ENCODE results near the gene ATG9A. TPM values are rescaled to one million over a fixed set of nuclear protein-coding genes. Genes with fewer than 3 reads are reported as not detected.

Gene ATG9A
- polyA plus RNA-seq, 3 donors, result 24.7 to 55.2 (median 26.3) TPM

DNA sequence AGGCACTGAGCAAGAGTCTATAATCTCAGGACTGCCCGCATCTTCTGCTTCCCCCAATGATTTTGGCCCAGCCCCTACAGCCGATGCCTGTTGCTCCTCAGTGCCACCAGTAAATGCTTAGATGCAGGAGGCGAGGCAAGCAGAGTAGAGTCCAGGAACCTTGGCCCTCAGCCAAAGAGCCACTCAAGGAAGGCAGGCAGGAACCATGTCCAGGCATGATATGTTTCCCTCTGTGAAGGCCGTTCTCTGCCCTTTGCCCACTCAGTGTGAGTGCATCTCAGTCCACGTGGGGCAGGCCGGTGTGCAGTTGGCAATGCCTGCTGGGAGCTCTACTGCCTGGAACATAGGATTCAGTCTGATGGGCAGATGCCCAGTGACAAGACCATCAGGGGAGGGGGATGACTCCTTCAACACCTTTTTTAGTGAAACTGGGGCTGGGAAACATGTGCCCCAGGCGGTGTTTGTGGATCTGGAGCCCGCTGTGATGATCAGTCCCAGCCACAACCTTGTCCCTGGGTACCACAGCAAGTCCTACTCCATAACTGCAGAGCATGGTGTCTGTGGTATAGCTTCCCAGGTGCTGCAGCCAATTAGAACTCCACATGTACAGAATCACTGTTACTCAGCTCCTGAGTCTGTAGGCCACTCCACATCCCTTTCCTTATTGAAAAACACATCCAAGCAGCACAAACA, 40.1 kb upstream of the ATG9A start:
- no peak overlapping the region for H3K9ac ChIP-seq (ENCODE audit: insufficient read depth, low read length, poor library complexity, severe bottlenecking)
- H3K4me1 Mint-ChIP-seq, result no peaks in the 10 kb centered on the region
- H4K20me1 ChIP-seq (ENCODE audit: insufficient read depth, low read length), result no peaks in the 10 kb centered on the region
- no peak for DNase-seq
- no peak overlapping the region for H3K4me3 Mint-ChIP-seq
- no peak overlapping the region for H2AFZ ChIP-seq (ENCODE audit: insufficient read depth, low read depth, low read length, poor library complexity, severe bottlenecking)
- no peak overlapping the region for H3K4me3 ChIP-seq (replicated peaks in 1 of 3; ENCODE audit: low read depth in 2 of 3, low read length in 3 of 3)
- 83% methylated on average over 8 of the region's 8 CpGs for WGBS (ENCODE audit: insufficient coverage)
- no peaks in the 10 kb centered on the region for H3K4me1 ChIP-seq (ENCODE audit: control insufficient read depth in 1 of 2, insufficient read depth in 2 of 2, low read length in 2 of 2)
- H3K36me3 Mint-ChIP-seq, result no peaks in the 10 kb centered on the region
- H3K4me2 ChIP-seq (replicated peaks; ENCODE audit: extremely low read depth, low read length, poor library complexity, severe bottlenecking), result no peak overlapping the region
- H3K79me2 ChIP-seq (ENCODE audit: insufficient read depth, low read length), result no peaks in the 10 kb centered on the region
- H3K27me3 ChIP-seq (ENCODE audit: control insufficient read depth in 2 of 2, insufficient read depth in 2 of 2, low read length in 2 of 2), result no peaks in the 10 kb centered on the region
- peak overlapping the region in 1 of 7 donors; percentile 43 for H3K27ac Mint-ChIP-seq
- no peaks in the 10 kb centered on the region for H3K9me3 Mint-ChIP-seq
- no peak overlapping the region for H3K27ac ChIP-seq (ENCODE audit: low read depth in 1 of 2, low read length in 2 of 2)
- H3K9me3 ChIP-seq (replicated peaks in 1 of 2; ENCODE audit: control insufficient read depth in 1 of 2, insufficient read depth in 1 of 2, low read length in 2 of 2), result no peaks in the 10 kb centered on the region
- no peaks in the 10 kb centered on the region for H3K36me3 ChIP-seq (replicated peaks in 1 of 2; ENCODE audit: control insufficient read depth in 1 of 2, insufficient read depth in 2 of 2, low read length in 2 of 2)
- TF ChIP-seq, protein P1, sequence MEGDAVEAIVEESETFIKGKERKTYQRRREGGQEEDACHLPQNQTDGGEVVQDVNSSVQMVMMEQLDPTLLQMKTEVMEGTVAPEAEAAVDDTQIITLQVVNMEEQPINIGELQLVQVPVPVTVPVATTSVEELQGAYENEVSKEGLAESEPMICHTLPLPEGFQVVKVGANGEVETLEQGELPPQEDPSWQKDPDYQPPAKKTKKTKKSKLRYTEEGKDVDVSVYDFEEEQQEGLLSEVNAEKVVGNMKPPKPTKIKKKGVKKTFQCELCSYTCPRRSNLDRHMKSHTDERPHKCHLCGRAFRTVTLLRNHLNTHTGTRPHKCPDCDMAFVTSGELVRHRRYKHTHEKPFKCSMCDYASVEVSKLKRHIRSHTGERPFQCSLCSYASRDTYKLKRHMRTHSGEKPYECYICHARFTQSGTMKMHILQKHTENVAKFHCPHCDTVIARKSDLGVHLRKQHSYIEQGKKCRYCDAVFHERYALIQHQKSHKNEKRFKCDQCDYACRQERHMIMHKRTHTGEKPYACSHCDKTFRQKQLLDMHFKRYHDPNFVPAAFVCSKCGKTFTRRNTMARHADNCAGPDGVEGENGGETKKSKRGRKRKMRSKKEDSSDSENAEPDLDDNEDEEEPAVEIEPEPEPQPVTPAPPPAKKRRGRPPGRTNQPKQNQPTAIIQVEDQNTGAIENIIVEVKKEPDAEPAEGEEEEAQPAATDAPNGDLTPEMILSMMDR (IDR thresholded peaks at IDR 0.05), result no peak
- intact Hi-C loops (cut with micrococcal nuclease), result no loop called here
- peaks cover 8 to 23% (median 19%) of the 10 kb centered on the region in 3 donors for H3K27me3 Mint-ChIP-seq (ENCODE audit: low read depth in 3 of 3)

DNA sequence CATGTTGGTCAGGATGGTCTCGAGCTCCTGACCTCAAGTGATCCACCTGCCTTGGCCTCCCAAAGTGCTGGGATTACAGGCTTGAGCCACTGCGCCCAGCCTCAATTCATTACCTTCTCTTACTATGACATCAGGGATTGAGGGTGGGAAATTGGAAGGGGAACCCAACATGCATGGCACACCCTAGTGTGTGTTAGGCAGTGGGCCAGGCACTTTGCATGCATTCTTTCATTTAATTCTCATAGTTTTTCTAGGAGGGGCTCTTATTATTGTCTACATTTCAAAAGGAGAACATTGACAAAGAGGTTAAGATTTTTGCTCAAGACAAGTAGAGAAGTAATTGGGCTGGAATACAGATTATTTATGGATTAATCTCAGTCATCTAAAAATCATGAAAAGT, 38.9 kb upstream of the ATG9A start:
- Mint-ChIP-seq H3K9me3 (no peaks in the 10 kb centered on the region), H3K27ac (no peak overlapping the region), H3K4me3 (no peak overlapping the region), H3K27me3 (ENCODE audit: low read depth in 3 of 3) (peaks cover 6 to 21% (median 19%) of the 10 kb centered on the region in 3 donors), H3K36me3 (no peaks in the 10 kb centered on the region), H3K4me1 (no peaks in the 10 kb centered on the region)
- Histone ChIP-seq H3K4me2 (replicated peaks; ENCODE audit: extremely low read depth, low read length, poor library complexity, severe bottlenecking) (no peak overlapping the region), H3K4me3 (replicated peaks in 1 of 3; ENCODE audit: low read depth in 2 of 3, low read length in 3 of 3) (no peak overlapping the region), H3K27ac (ENCODE audit: low read depth in 1 of 2, low read length in 2 of 2) (no peak overlapping the region), H3K79me2 (ENCODE audit: insufficient read depth, low read length) (no peaks in the 10 kb centered on the region), H2AFZ (ENCODE audit: insufficient read depth, low read depth, low read length, poor library complexity, severe bottlenecking) (no peak overlapping the region), H3K9me3 (replicated peaks in 1 of 2; ENCODE audit: control insufficient read depth in 1 of 2, insufficient read depth in 1 of 2, low read length in 2 of 2) (no peaks in the 10 kb centered on the region), H3K36me3 (replicated peaks in 1 of 2; ENCODE audit: control insufficient read depth in 1 of 2, insufficient read depth in 2 of 2, low read length in 2 of 2) (no peaks in the 10 kb centered on the region), H4K20me1 (ENCODE audit: insufficient read depth, low read length) (no peaks in the 10 kb centered on the region), H3K4me1 (ENCODE audit: control insufficient read depth in 1 of 2, insufficient read depth in 2 of 2, low read length in 2 of 2) (no peaks in the 10 kb centered on the region), H3K27me3 (ENCODE audit: control insufficient read depth in 2 of 2, insufficient read depth in 2 of 2, low read length in 2 of 2) (no peaks in the 10 kb centered on the region), H3K9ac (ENCODE audit: insufficient read depth, low read length, poor library complexity, severe bottlenecking) (no peak overlapping the region)
- TF ChIP-seq, protein P1 (IDR thresholded peaks at IDR 0.05), result no peak
- intact Hi-C loops (cut with micrococcal nuclease), result no loop called here
- no peak for DNase-seq
- no CpG with 5 or more reads among the region's 2 CpGs for WGBS (ENCODE audit: insufficient coverage)
